Naive thymus-derived CD8-positive, alpha-beta T cell (primary cell): ENCODE data around the gene PANX1. TPM values are rescaled to one million over a fixed set of nuclear protein-coding genes. Genes with fewer than 3 reads are reported as not detected.
A peak's percentile ranks its signal among the peaks of the same experiment; 100 is the strongest.
"Not testable (repeated sequence)": the region's sequence is repeated elsewhere in the genome, so short reads cannot be mapped to it uniquely, and the experiment has no call there.

ENCODE experiments used
- ATAC-seq, 2 donors: fragments of 150-1000 bp; cut with Tn5 transposase in 1 of 2; sonication (Bioruptor Pico), chemical (Tn5 transposase) in 1 of 2; 1 replicate in 1 of 2; 2 replicates in 1 of 2; pipeline ENCODE4 v1.10.0; 2021; ENCODE audit warnings: mild to moderate bottlenecking in 2 of 2, moderate library complexity in 2 of 2
- POLR2A ChIA-PET: fragments of 350-600 bp; sonication (Branson Sonifier 250); formaldehyde crosslinking; loops from one replicate; lab custom pipeline; 2021; ENCODE audit warnings: antibody characterized with exemption; lab: Charles Lee
- DNase-seq, 10 donors: peaks; one replicate each; pipeline versions ENCODE4 v3.0.0 to v3.0.0-alpha.2; 2020 to 2022
- H3K27ac Mint-ChIP-seq, 10 donors: one replicate each; pipeline ENCODE4 v1.8.0; 2020 to 2022; ENCODE audit warnings: mild to moderate bottlenecking in 10 of 10, mixed read lengths in 10 of 10, moderate library complexity in 4 of 10, inconsistent platforms in 1 of 10
- H3K27me3 Mint-ChIP-seq, 5 donors: one replicate each; pipeline ENCODE4 v1.8.0; 2021 to 2022; ENCODE audit warnings: mixed read lengths in 5 of 5
- H3K36me3 Mint-ChIP-seq, 3 donors: one replicate each; pipeline ENCODE4 v1.8.0; 2020 to 2022; ENCODE audit warnings: mixed read lengths in 3 of 3, mild to moderate bottlenecking in 2 of 3, inconsistent platforms in 1 of 3
- H3K4me1 Mint-ChIP-seq, 4 donors: one replicate each; pipeline ENCODE4 v1.8.0; 2021 to 2022; ENCODE audit warnings: mixed read lengths in 4 of 4
- H3K4me3 Mint-ChIP-seq, 10 donors: one replicate each; pipeline ENCODE4 v1.8.0; 2020 to 2022; ENCODE audit warnings: mild to moderate bottlenecking in 10 of 10, mixed read lengths in 10 of 10, moderate library complexity in 6 of 10, inconsistent platforms in 1 of 10
- H3K9me3 Mint-ChIP-seq, 9 donors: one replicate each; pipeline ENCODE4 v1.8.0; 2020 to 2022; ENCODE audit warnings: mixed read lengths in 9 of 9, mild to moderate bottlenecking in 3 of 9, inconsistent platforms in 1 of 9, moderate library complexity in 1 of 9
- polyA plus RNA-seq, 3 donors: library from polyadenylated mRNA; unstranded; fragments of 300-500 nt; fragmentation: Illumina TruSeq; gene quantifications; one replicate each; pipeline ENCODE4 v1.2.3, GENCODE V29; 2021
- total RNA-seq, 8 experiments: library from RNA in 2 of 8; stranded (reverse) in 2 of 8; gene quantifications; one replicate each; pipeline ENCODE4 v1.2.3 and lab custom pipeline; 2021 to 2026

PANX1 gene
- total and polyA plus RNA-seq, 5 experiments from 2014 or later = 4.6 to 8.7 (median 6.4) TPM

- peaks cover 30 to 64% (median 52%) of the 10 kb centered on the region in 4 donors for H3K4me1 Mint-ChIP-seq
- H3K27me3 Mint-ChIP-seq = no peaks in the 10 kb centered on the region
- peaks cover 0 to 42% (median 39%) of the 10 kb centered on the region in 3 donors for H3K36me3 Mint-ChIP-seq
- no peak overlapping the region for H3K4me3 Mint-ChIP-seq
- H3K27ac Mint-ChIP-seq = peak overlapping the region in 5 of 10 donors; percentile 8 to 85 (median 63)
- DNase-seq (no peak), ATAC-seq (no peak)
- peaks cover 0 to 8% (median 0%) of the 10 kb centered on the region in 9 donors for H3K9me3 Mint-ChIP-seq
- POLR2A ChIA-PET = no interaction called here
These were observed 24.7 kb downstream of the PANX1 start for GRCh38 chr11:94153320-94153719.

- Mint-ChIP-seq H3K4me1 (peaks cover 26 to 59% (median 46%) of the 10 kb centered on the region in 4 donors), H3K4me3 (no peak overlapping the region), H3K27me3 (no peaks in the 10 kb centered on the region), H3K9me3 (peaks cover 0 to 15% (median 2%) of the 10 kb centered on the region in 9 donors), H3K27ac (peak overlapping the region in 1 of 10 donors; percentile 20), H3K36me3 (peaks cover 0 to 47% (median 47%) of the 10 kb centered on the region in 3 donors)
- POLR2A ChIA-PET = interaction anchor here (0.7 kb wide), 1 partner anchor 32 kb away, joined by 4 read pairs; no protein-coding TSS in a partner anchor
- DNase-seq = no peak
- no peak for ATAC-seq
These were observed 25.6 kb downstream of the PANX1 start for GRCh38 chr11:94154095-94154856.

GRCh38 chr11:94157339-94157738 lies 28.7 kb downstream of the PANX1 start:
- H3K27ac Mint-ChIP-seq, H3K4me3 Mint-ChIP-seq, DNase-seq, H3K27me3 Mint-ChIP-seq, ATAC-seq, POLR2A ChIA-PET: not testable (repeated sequence)
- H3K36me3 Mint-ChIP-seq = peaks cover 0 to 74% (median 68%) of the 10 kb centered on the region in 3 donors
- peaks cover 23 to 52% (median 39%) of the 10 kb centered on the region in 4 donors for H3K4me1 Mint-ChIP-seq
- peaks cover 0 to 38% (median 12%) of the 10 kb centered on the region in 9 donors for H3K9me3 Mint-ChIP-seq

GRCh38 chr11:94168882-94169281 lies 40.2 kb downstream of the PANX1 start:
- Mint-ChIP-seq H3K27me3 (no peaks in the 10 kb centered on the region), H3K4me1 (peaks cover 38 to 66% (median 53%) of the 10 kb centered on the region in 4 donors)
- POLR2A ChIA-PET = no interaction called here

GRCh38 chr11:94169516-94169915 lies 40.9 kb downstream of the PANX1 start:
- POLR2A ChIA-PET = no interaction called here
- peaks cover 38 to 60% (median 49%) of the 10 kb centered on the region in 4 donors for H3K4me1 Mint-ChIP-seq
- H3K4me3 Mint-ChIP-seq = no peak overlapping the region
- H3K27me3 Mint-ChIP-seq = no peaks in the 10 kb centered on the region
- peaks cover 12 to 21% (median 15%) of the 10 kb centered on the region in 3 donors for H3K36me3 Mint-ChIP-seq
- DNase-seq (no peak), ATAC-seq (no peak)
- H3K27ac Mint-ChIP-seq = peak overlapping the region in 1 of 10 donors; percentile 8
- peaks cover 0 to 11% (median 8%) of the 10 kb centered on the region in 9 donors for H3K9me3 Mint-ChIP-seq

More at GRCh38 chr11:94168882-94169281, 40.2 kb downstream of the PANX1 start:
- Mint-ChIP-seq H3K27ac (peak overlapping the region in 1 of 10 donors; percentile 8), H3K9me3 (peaks cover 0 to 11% (median 8%) of the 10 kb centered on the region in 9 donors), H3K4me3 (no peak overlapping the region), H3K36me3 (peaks cover 12 to 25% (median 18%) of the 10 kb centered on the region in 3 donors)
- ATAC-seq (no peak), DNase-seq (no peak)

GRCh38 chr11:94169930-94170545 lies 41.4 kb downstream of the PANX1 start:
- POLR2A ChIA-PET = no interaction called here
- Mint-ChIP-seq H3K36me3 (peaks cover 12 to 21% (median 12%) of the 10 kb centered on the region in 3 donors), H3K27me3 (no peaks in the 10 kb centered on the region), H3K9me3 (peaks cover 0 to 10% (median 8%) of the 10 kb centered on the region in 9 donors), H3K4me3 (no peak overlapping the region), H3K27ac (peak overlapping the region in 1 of 10 donors; percentile 9), H3K4me1 (peaks cover 35 to 61% (median 50%) of the 10 kb centered on the region in 4 donors)
- ATAC-seq = no peak
- no peak for DNase-seq

- POLR2A ChIA-PET = no interaction called here
- Mint-ChIP-seq H3K27ac (peak overlapping the region in 1 of 10 donors; percentile 1), H3K4me1 (peaks cover 34 to 64% (median 50%) of the 10 kb centered on the region in 4 donors)
These were observed 42.3 kb downstream of the PANX1 start for GRCh38 chr11:94170953-94171352.

GRCh38 chr11:94171693-94172440 lies 43.2 kb downstream of the PANX1 start:
- ATAC-seq (no peak), DNase-seq (no peak)
- H3K27me3 Mint-ChIP-seq = no peaks in the 10 kb centered on the region
- peaks cover 31 to 60% (median 48%) of the 10 kb centered on the region in 4 donors for H3K4me1 Mint-ChIP-seq
- POLR2A ChIA-PET = no interaction called here
- no peak overlapping the region for H3K27ac Mint-ChIP-seq
- peaks cover 0 to 4% (median 0%) of the 10 kb centered on the region in 9 donors for H3K9me3 Mint-ChIP-seq
- H3K4me3 Mint-ChIP-seq = no peak overlapping the region
- H3K36me3 Mint-ChIP-seq = peaks cover 5 to 22% (median 15%) of the 10 kb centered on the region in 3 donors

More at GRCh38 chr11:94170953-94171352, 42.3 kb downstream of the PANX1 start:
- ATAC-seq (no peak), DNase-seq (no peak)
- Mint-ChIP-seq H3K36me3 (peaks cover 12 to 20% (median 14%) of the 10 kb centered on the region in 3 donors), H3K9me3 (peaks cover 0 to 8% (median 7%) of the 10 kb centered on the region in 9 donors), H3K4me3 (no peak overlapping the region), H3K27me3 (no peaks in the 10 kb centered on the region)

GRCh38 chr11:94175535-94175934 lies 46.9 kb downstream of the PANX1 start:
- Mint-ChIP-seq H3K27me3 (no peaks in the 10 kb centered on the region), H3K9me3 (peaks cover 0 to 4% (median 0%) of the 10 kb centered on the region in 9 donors), H3K27ac (no peak overlapping the region), H3K4me3 (no peak overlapping the region), H3K4me1 (peaks cover 22 to 34% (median 26%) of the 10 kb centered on the region in 4 donors), H3K36me3 (peaks cover 29 to 50% (median 35%) of the 10 kb centered on the region in 3 donors)
- DNase-seq (no peak), ATAC-seq (no peak)
- POLR2A ChIA-PET = no interaction called here

GRCh38 chr11:94178331-94178730 lies 49.7 kb downstream of the PANX1 start:
- H3K27me3 Mint-ChIP-seq = no peaks in the 10 kb centered on the region
- no peak for ATAC-seq
- H3K9me3 Mint-ChIP-seq = peaks cover 0 to 4% (median 0%) of the 10 kb centered on the region in 9 donors
- peak overlapping the region in 2 of 10 donors; percentile 37 to 67 for H3K27ac Mint-ChIP-seq
- no peak for DNase-seq
- H3K4me3 Mint-ChIP-seq = no peak overlapping the region
- H3K36me3 Mint-ChIP-seq = peaks cover 34 to 57% (median 45%) of the 10 kb centered on the region in 3 donors
- peaks cover 5 to 11% (median 9%) of the 10 kb centered on the region in 4 donors for H3K4me1 Mint-ChIP-seq
- POLR2A ChIA-PET = no interaction called here

GRCh38 chr11:94179696-94180095 lies 51.1 kb downstream of the PANX1 start:
- POLR2A ChIA-PET = no interaction called here
- H3K27ac Mint-ChIP-seq = no peak overlapping the region
- ATAC-seq = no peak

GRCh38 chr11:94181526-94181925 lies 52.9 kb downstream of the PANX1 start:
- no peak for ATAC-seq
- Mint-ChIP-seq H3K27me3 (no peaks in the 10 kb centered on the region), H3K4me3 (no peak overlapping the region), H3K4me1 (peaks cover 0 to 16% (median 3%) of the 10 kb centered on the region in 4 donors), H3K27ac (no peak overlapping the region), H3K36me3 (peaks cover 34 to 54% (median 38%) of the 10 kb centered on the region in 3 donors), H3K9me3 (peaks cover 0 to 4% (median 0%) of the 10 kb centered on the region in 9 donors)
- no peak for DNase-seq
- POLR2A ChIA-PET = no interaction called here

More at GRCh38 chr11:94179696-94180095, 51.1 kb downstream of the PANX1 start:
- no peak for DNase-seq
- Mint-ChIP-seq H3K9me3 (peaks cover 0 to 4% (median 0%) of the 10 kb centered on the region in 9 donors), H3K4me3 (no peak overlapping the region), H3K27me3 (no peaks in the 10 kb centered on the region), H3K4me1 (peaks cover 0 to 13% (median 4%) of the 10 kb centered on the region in 4 donors), H3K36me3 (peaks cover 34 to 56% (median 45%) of the 10 kb centered on the region in 3 donors)
